Muscle of leg (tissue), 11 donors: ENCODE measurements around the gene SYF2. TPM values are rescaled to one million over a fixed set of nuclear protein-coding genes. Genes with fewer than 3 reads are reported as not detected.

Source experiments
- DNase-seq: peaks from one replicate; pipeline ENCODE4 v3.0.0; 2013
- H3K27ac ChIP-seq: one replicate; pipeline ENCODE4 v1.5.1; 2013; ENCODE audit warnings: mild to moderate bottlenecking, low read length, control low read depth
- H3K27me3 ChIP-seq: one replicate; pipeline ENCODE4 v1.6.1; 2013; ENCODE audit warnings: low read length; ENCODE audit not compliant: control insufficient read depth, insufficient read depth
- H3K36me3 ChIP-seq: one replicate; pipeline ENCODE4 v1.6.1; 2013; ENCODE audit warnings: low read length; ENCODE audit not compliant: control insufficient read depth, insufficient read depth
- H3K4me1 ChIP-seq: one replicate; pipeline ENCODE4 v1.6.1; 2013; ENCODE audit warnings: low read length; ENCODE audit not compliant: control insufficient read depth, insufficient read depth
- H3K4me3 ChIP-seq: one replicate; pipeline ENCODE4 v1.5.1; 2013; ENCODE audit warnings: low read length, control low read depth
- H3K9me3 ChIP-seq: replicated peaks from 2 replicates; pipeline ENCODE4 v1.6.1; 2013; ENCODE audit warnings: low read depth, low read length; ENCODE audit not compliant: control insufficient read depth
- WGBS: methylation state at CpG from one replicate; pipeline ENCODE4 v1.1.5; 2013; ENCODE audit warnings: missing lambda C conversion rate; ENCODE audit not compliant: insufficient coverage; 5-methylcytosine and 5-hydroxymethylcytosine counted together
- polyA plus RNA-seq, 8 donors: library from polyadenylated mRNA; unstranded; fragments of 120-200 nt; gene quantifications; one replicate each; pipeline versions ENCODE4 v1.2.1 to v1.2.3, GENCODE V29; 2013; ENCODE audit warnings: inconsistent platforms in 1 of 8, low replicate concordance in 1 of 8; ENCODE audit not compliant: insufficient read length in 8 of 8, insufficient read depth in 1 of 8
- total RNA-seq: library from RNA; stranded (reverse); fragments of 120-200 nt; gene quantifications from one replicate; pipeline ENCODE4 v1.2.4, GENCODE V29; 2013

The SYF2 gene
- total and polyA plus RNA-seq, 9 donors, result 52.6 to 65.6 (median 58.3) TPM

- peaks cover 13% of the 10 kb centered on the region for H3K4me1 ChIP-seq
- H3K36me3 ChIP-seq, result peaks cover 20% of the 10 kb centered on the region
- peak; percentile 94 for DNase-seq
- H3K9me3 ChIP-seq, result no peaks in the 10 kb centered on the region
- 0% methylated on average over 6 of the region's 13 CpGs for WGBS
- H3K4me3 ChIP-seq, result peak overlapping the region; percentile 87
- H3K27ac ChIP-seq, result peak overlapping the region; percentile 96
- H3K27me3 ChIP-seq, result no peaks in the 10 kb centered on the region
Observed at GRCh38 chr1:25232866-25233784, 823 bp upstream of the SYF2 start.

DNA sequence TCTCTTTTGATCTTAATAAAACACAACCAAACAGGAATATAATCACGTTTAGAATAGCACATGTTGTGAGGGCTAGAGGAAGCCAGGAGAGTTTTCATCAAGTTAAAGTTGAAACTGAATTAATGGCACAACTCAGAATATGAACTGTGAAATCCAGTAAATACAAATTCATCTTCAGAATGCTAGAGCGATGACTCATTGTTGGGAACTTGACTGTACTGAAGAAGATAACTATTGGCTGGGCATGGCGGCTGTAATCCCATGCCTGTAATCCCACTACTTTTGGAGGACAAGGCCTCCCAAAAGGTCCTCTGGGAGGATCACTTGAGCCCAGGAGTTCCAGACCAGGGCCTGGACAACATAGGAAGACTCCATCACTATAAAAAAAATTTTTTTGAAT lies 8.8 kb downstream of the SYF2 start:
- Histone ChIP-seq H3K4me1 (no peaks in the 10 kb centered on the region), H3K36me3 (peaks cover 61% of the 10 kb centered on the region), H3K27ac (no peak overlapping the region), H3K9me3 (no peaks in the 10 kb centered on the region), H3K4me3 (no peak overlapping the region), H3K27me3 (no peaks in the 10 kb centered on the region)
- no peak for DNase-seq
- WGBS, result no CpG with 5 or more reads among the region's 3 CpGs

DNA sequence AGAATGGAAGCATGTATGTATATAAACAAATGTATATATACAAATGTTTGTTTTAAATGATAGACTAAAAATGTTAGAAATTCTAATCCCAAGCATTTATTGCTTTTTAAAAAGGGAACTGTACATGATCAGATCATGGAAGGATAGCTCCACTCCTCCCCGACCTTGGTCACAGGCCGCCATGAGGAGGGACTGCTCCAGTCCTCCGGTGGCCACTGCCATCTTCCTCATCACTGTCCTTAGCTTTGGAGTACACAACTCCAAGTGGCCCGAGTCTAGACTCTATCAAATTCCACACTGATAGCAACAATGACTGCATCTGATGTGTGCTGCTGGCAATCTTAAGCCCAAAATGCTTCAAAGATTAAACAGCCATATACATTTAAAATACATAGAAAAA lies 9.7 kb downstream of the SYF2 start:
- H3K4me1 ChIP-seq, result no peaks in the 10 kb centered on the region
- no peak for DNase-seq
- no peaks in the 10 kb centered on the region for H3K27me3 ChIP-seq
- H3K9me3 ChIP-seq, result no peaks in the 10 kb centered on the region
- 86% methylated on average over 4 of the region's 4 CpGs for WGBS
- H3K36me3 ChIP-seq, result peaks cover 54% of the 10 kb centered on the region
- H3K27ac ChIP-seq, result no peak overlapping the region
- H3K4me3 ChIP-seq, result no peak overlapping the region

GRCh38 chr1:25220666-25221065 lies 11.6 kb downstream of the SYF2 start:
- Histone ChIP-seq H3K27me3 (no peaks in the 10 kb centered on the region), H3K27ac (no peak overlapping the region), H3K9me3 (no peaks in the 10 kb centered on the region), H3K4me1 (no peaks in the 10 kb centered on the region), H3K36me3 (peaks cover 40% of the 10 kb centered on the region), H3K4me3 (no peak overlapping the region)
- DNase-seq, result no peak
- WGBS, result 80% methylated on average over 1 of the region's 3 CpGs

- 95% methylated on average over 6 of the region's 9 CpGs for WGBS
- no peak overlapping the region for H3K4me3 ChIP-seq
- peaks cover 38% of the 10 kb centered on the region for H3K36me3 ChIP-seq
- no peaks in the 10 kb centered on the region for H3K27me3 ChIP-seq
- H3K27ac ChIP-seq, result no peak overlapping the region
- H3K4me1 ChIP-seq, result no peaks in the 10 kb centered on the region
- DNase-seq, result no peak
- H3K9me3 ChIP-seq, result no peaks in the 10 kb centered on the region
Observed at GRCh38 chr1:25219661-25220251, 12.5 kb downstream of the SYF2 start.

- DNase-seq, result no peak
- 92% methylated on average over 4 of the region's 8 CpGs for WGBS
Observed at GRCh38 chr1:25217598-25218232, 14.6 kb downstream of the SYF2 start.

GRCh38 chr1:25217015-25217414 lies 15.3 kb downstream of the SYF2 start:
- Histone ChIP-seq H3K27ac (no peak overlapping the region), H3K27me3 (no peaks in the 10 kb centered on the region), H3K4me1 (no peaks in the 10 kb centered on the region), H3K36me3 (peaks cover 20% of the 10 kb centered on the region), H3K4me3 (no peak overlapping the region), H3K9me3 (no peaks in the 10 kb centered on the region)
- WGBS, result 91% methylated on average over 3 of the region's 3 CpGs
- DNase-seq, result no peak

More at GRCh38 chr1:25217598-25218232, 14.6 kb downstream of the SYF2 start:
- no peaks in the 10 kb centered on the region for H3K27me3 ChIP-seq
- H3K36me3 ChIP-seq, result peaks cover 25% of the 10 kb centered on the region
- H3K27ac ChIP-seq, result no peak overlapping the region
- H3K4me3 ChIP-seq, result no peak overlapping the region
- no peaks in the 10 kb centered on the region for H3K4me1 ChIP-seq
- no peaks in the 10 kb centered on the region for H3K9me3 ChIP-seq

DNA sequence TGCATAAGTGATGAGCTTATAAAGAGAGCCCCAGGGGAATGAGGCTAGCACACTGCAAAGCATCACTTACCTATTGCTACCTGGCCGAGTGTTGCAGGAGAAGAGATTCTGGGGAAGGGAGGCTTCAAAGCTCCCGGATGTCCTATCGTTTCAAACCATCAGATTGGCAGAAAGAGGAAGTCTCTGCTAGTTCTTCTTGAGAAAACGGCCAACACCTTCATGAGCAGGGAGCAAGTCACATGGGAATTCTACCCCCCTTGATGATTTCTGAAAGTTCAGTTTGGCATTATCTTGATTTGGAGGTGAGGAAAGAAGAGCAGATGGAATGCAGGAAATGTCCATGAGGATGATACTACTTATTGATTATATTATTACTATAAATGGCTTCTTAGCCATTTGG lies 16.2 kb downstream of the SYF2 start:
- Histone ChIP-seq H3K4me3 (no peak overlapping the region), H3K9me3 (no peaks in the 10 kb centered on the region), H3K27me3 (peaks cover 3% of the 10 kb centered on the region), H3K36me3 (peaks cover 14% of the 10 kb centered on the region), H3K4me1 (no peaks in the 10 kb centered on the region), H3K27ac (no peak overlapping the region)
- no CpG with 5 or more reads among the region's 4 CpGs for WGBS
- DNase-seq, result no peak

GRCh38 chr1:25212725-25213124 lies 19.6 kb downstream of the SYF2 start:
- H3K9me3 ChIP-seq, result no peaks in the 10 kb centered on the region
- no peak overlapping the region for H3K27ac ChIP-seq
- 80% methylated on average over 1 of the region's 5 CpGs for WGBS
- no peak for DNase-seq
- no peaks in the 10 kb centered on the region for H3K4me1 ChIP-seq
- no peaks in the 10 kb centered on the region for H3K36me3 ChIP-seq
- H3K27me3 ChIP-seq, result peaks cover 7% of the 10 kb centered on the region
- no peak overlapping the region for H3K4me3 ChIP-seq

DNA sequence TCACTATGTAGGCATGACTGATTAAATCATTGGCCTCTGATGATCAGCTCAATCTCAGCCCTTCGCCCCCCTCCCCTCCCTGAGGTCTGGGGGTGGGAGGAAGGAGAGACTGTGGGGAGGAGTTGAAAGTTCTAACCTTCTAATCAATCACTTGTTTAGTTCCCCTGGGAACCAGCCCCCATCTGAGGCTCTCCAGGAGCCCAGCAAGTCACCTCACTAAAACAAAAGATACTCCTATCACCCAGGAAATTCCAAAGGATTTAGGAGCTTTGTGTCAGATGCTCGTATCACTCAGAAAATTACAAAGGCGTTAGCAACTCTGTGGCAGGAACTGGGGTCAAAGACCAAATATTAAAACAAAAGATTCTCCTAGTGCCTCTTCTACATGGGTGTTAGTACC lies 21.6 kb downstream of the SYF2 start:
- no peak for DNase-seq
- H3K36me3 ChIP-seq, result no peaks in the 10 kb centered on the region
- peaks cover 7% of the 10 kb centered on the region for H3K27me3 ChIP-seq
- 0% methylated on average over 2 of the region's 3 CpGs for WGBS
- no peaks in the 10 kb centered on the region for H3K9me3 ChIP-seq
- no peak overlapping the region for H3K4me3 ChIP-seq
- peaks cover 3% of the 10 kb centered on the region for H3K4me1 ChIP-seq
- H3K27ac ChIP-seq, result no peak overlapping the region
